DMS153 (cell line): ENCODE results near the gene ZNF407.

ENCODE experiments used
- DNase-seq: peaks from one replicate; lab custom pipeline; 2025; lab: John Stamatoyannopoulos, UW

The ZNF407 gene

DNA sequence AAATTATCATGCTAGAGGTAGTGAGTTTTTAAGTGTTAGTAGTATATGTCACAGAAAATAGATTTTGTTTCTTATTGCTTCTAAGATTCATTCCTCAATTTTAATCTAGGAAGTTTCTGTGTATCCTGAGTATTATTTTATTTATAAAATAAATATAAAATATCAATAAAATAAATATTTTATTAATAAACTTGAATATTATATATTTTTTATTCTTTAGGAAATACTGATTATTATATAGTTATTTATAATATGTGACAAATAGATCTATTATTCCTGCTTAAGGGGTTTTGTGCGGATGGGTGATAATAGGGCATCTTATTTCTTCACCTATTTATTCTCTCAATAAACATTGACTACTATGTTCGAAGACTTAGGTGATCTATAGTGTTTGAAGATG lies 191.0 kb downstream of the ZNF407 start:
- no peak for DNase-seq

DNA sequence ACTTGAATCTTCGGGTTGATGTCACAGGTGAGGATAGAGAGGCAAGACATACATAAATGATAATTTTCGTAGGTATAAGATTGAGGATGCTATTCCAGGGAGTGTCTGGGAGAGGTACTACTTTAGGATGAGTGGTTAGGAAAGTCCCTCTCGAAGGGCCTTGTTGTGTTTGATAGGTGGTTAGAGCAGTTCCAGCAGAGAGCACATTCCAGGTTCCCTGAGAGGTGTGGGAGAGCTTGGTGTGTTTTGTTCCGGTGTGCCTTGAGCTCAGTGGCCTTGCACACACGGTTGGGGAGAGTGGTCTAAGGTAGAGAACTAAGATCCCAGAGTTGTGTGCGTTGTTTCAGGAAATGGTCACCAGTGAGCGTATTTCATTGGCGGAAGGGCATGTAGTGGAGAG lies 191.4 kb downstream of the ZNF407 start:
- no peak for DNase-seq

DNA sequence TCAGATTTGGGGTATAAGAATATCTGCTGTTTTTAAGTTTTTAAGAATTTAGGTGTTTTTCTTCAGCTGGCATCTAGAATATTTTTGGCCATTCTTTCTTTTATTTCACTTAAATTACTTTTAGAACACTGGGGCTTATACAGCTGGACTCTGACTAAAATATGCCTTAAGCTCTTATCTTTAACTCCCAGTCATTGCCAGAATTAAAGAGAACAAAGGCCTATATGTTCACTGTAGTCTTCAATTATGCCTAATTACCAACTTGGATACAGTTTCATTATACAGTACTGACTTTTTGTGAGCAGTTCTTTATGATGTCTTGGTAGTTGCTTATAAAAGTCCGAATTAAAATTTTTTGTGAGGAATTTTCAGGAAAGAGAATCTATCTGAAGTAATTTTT lies 192.8 kb downstream of the ZNF407 start:
- no peak for DNase-seq

DNA sequence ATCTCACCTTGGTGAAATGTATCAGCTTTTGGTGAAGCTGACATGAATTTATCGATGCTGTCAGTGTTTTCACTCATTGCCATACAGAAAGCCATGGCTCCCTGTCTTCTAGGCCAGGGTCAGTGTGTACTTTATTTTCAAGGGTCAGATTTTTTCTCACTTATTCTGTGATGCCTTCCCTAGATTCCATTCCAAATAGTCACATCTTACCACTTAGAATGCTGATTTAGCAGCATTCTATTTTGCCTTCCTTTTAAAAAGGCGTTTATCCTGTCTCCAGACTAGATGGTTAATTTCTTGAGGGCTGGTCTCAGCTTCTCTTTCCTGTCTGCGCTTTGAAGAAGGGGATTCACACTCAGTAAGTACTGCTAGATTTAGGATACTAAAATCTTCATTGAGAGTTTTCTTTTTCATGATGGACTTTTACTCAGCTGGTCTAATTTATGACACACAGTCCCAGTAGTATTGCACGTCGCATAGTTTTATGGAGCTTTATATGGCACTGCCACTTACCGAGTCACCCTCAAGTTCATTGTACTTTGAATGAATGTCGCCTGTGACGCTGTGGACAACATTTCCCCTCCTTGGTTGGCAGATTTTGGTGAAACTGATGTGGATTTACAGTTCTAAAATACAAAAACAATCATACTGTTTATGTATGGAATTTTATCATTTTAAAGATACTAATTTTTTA lies 194.0 kb downstream of the ZNF407 start:
- no peak for DNase-seq

DNA sequence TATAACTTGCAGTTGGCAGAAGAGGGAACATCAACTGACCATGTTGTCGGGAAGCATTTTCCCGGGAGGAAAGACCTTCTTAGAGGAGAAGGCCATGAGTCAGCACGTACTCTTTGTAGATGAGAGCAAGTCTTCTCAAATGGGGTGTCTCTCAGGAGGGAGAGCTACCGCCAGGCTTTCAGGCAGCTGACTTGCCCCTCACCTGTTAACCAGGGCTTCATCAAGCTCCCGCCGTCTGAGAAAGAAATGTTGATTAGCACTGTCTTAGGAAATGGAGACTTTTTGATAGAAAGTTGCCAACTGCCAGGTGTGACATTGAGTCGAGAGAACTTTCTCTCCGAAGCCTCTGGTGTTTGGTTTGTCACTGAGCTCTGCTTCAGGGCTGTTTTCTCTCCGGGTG lies 196.1 kb downstream of the ZNF407 start:
- no peak for DNase-seq

DNA sequence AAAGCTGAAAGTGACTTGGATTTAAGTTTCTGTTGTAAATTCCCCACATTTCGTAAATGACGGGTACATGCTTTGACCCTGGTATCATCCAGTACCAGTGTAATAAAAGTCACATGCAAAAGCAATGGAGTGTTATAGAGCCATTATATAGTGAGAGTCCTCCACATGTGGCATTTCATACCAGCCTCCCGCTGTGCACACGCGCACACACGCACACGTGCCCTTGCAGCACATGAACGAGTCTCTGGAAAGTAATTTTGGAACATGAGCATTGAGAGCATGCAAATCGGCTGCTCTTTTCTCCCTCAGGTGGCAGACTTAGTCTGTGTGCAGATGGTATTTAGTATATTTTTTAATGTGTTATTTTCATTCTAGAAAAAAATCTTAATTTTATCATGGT lies 198.1 kb downstream of the ZNF407 start:
- no peak for DNase-seq

DNA sequence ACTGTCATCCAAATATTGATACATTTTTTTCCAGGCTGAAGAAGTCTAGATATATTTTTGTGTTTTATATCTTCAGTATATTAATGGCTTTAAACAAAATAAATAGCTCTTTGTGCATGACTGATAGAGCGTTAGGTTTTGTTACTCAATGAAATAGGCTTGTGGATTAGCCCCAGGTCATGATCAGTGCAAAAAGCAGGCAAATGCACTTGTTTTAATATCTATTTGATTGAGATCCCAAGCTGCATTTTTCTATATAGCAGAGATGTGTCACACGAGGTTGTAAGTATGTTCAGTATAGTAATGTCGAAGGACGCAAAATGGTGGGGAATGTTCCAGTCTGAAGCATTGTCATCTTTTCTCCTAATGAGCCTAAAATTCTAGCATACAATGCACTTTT lies 198.5 kb downstream of the ZNF407 start:
- DNase-seq: no peak

DNA sequence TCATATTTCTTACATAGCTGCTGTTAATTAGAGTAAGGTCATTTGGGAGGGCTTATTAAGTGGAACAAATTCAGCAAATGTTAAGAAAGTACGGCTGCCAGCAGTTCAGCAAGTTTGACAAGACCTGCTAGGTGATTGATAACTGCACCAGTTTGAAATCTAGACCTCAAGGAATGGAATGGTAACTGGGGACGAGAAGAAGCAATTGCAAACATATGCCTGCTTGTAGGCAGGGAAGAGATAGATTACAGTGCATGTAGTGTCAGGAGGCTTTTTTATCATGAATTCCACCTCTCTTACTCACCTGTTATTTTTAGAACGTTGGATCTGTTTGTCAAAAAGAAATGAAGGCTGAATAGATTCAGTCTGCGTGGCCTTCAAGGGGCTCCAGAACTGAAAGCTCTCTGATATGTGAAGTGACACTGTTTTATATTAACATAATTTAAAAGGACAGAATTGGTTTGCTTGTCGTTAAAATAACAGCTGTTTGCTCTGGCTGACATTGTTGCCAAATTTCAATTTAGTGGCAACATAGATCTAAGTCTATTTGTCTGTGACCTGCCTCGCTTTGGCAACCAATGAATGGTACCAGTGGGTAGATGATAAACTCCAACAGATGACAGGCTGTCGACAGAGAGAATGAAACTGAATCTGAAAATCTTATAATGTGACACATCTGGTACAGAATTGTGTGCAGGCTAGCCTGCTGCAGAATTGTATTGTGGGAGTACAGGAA lies 199.3 kb downstream of the ZNF407 start:
- DNase-seq: no peak

DNA sequence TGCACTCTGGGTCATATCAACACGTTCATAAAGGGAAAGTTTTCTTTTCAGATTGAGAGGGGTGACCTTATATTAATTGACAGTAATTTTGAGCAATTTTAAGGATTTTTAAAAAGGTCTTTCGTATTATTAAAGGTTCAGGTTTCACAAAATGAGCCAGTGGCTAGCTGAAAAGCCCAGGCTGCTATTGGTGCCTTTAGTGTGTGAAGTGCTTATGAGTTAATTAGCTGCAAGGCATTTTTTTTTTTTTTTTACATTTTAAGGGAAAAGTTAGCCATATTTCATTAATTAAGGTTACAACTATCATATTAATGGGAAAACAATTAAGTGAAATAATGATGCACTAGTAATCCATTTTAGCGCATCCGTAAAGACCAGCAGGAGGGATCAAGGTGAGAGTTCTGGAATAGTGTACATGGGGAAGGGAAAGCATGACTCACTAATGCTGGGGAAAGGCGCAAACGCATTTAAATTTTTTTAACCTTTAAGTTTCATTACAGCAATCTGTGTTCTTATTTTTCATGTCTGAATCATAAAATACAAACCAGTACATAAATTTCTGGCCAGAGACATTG lies 200.0 kb downstream of the ZNF407 start:
- no peak for DNase-seq

DNA sequence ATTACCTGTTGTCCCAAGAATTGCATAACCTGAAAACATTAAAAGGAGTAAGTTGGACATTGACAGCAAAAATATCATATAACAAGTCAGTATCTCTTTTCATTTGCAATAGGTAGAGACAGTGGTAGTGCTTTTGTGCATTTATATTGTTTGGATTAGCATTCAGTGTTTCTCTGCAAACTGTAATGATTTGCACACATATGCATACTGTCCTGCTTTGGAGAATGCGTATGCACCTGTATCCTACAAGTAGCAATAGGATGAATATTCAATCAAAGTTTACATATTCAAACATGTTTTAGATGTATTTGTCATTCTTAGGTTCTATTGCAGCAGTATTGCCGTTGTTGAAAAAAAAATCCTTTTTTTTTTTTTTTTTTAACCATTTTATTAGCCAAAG lies 201.9 kb downstream of the ZNF407 start:
- DNase-seq: no peak

DNA sequence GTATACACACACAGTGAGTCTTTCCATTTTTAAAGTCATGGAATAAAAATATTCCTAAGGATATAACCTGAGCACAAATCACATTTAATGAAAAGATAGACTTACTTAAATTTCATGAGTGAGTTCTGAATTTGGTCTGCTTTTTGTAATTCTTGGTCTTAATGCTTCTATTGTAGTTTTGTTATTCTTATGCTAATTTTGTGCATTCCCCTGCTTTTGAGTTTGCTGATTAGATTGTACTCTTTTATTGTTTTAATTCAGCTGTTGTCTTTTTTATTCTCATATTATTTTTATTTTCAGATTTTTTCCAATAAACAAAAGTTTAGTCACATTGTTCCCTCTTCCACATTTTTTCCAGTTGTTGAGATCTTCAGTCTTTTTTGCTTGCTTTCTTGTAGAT lies 202.4 kb downstream of the ZNF407 start:
- DNase-seq: no peak

DNA sequence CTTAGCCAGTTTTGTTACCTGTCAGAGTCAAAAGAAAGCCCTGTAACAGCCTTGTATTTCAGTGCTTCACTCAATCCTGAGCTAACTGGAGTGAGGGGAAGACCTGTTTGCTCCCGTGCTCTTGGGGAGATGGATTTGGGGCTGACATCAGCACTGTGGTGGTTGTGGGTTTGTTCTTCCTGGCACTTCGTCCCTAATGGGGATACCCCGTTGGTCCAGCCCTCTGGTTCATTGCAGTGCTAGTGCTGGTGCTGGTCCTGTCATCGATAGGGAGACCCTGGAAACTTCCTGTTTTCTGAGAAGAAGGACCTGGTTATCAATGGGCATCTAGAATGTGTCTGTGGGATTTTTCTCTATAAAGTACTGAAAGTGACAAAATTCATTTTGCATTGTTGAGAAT lies 205.4 kb downstream of the ZNF407 start:
- no peak for DNase-seq

DNA sequence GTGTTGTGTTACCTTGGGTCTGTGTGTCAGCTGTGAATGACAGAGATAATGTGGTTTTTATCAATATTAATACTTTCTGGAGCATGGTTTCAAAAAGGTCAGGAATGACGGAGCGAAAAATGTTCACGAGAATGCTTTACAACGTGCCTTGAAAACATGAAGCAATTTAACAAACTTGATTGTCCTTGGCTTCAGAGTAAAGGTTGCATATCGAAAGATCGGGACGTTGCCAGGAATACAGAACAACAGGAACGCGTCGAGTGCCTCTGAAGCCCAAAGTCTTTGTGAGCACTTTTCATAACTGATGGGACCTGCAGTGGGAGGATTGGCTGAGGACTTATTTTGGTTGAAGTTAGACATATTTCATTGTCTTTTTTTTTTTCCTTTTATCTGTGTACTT lies 206.1 kb downstream of the ZNF407 start:
- DNase-seq: no peak

DNA sequence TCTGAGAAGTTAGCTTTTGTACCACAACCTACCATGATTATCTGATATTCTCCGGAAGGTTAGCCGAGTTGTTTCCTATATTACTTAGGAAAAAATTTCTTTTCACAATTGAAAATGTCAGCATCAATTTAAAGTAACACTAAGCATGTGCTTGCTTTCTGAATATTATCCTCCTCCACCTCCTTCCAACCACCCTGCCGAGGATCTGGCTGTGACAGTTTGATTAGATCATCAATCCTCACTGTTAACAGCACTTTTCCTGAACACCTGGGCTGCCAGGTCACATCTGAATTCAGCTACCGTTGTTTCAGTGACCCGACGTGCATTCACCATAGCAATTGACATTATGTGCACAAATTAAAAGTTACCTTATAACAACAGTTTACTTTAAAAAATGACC lies 207.0 kb downstream of the ZNF407 start:
- peak; percentile 33 for DNase-seq

DNA sequence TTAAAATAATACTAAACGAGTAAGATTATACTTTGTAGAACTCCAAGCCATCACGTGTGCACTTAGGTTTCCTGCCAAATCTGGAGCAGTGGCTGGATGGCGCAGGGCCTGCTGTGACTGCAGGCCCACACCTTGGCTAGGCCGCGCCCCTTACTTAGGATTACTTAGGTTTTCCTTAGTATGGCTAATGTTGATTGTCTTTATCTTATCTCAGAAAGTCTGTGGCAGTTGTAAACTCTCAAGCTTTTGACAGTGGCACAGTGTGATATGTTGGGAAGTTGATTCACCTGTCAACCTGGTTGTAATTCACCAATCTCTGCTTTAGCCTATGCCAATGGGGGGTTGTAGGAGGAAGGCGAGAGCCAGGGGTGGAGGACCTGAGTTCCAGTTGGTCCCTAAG lies 208.4 kb downstream of the ZNF407 start:
- no peak for DNase-seq

DNA sequence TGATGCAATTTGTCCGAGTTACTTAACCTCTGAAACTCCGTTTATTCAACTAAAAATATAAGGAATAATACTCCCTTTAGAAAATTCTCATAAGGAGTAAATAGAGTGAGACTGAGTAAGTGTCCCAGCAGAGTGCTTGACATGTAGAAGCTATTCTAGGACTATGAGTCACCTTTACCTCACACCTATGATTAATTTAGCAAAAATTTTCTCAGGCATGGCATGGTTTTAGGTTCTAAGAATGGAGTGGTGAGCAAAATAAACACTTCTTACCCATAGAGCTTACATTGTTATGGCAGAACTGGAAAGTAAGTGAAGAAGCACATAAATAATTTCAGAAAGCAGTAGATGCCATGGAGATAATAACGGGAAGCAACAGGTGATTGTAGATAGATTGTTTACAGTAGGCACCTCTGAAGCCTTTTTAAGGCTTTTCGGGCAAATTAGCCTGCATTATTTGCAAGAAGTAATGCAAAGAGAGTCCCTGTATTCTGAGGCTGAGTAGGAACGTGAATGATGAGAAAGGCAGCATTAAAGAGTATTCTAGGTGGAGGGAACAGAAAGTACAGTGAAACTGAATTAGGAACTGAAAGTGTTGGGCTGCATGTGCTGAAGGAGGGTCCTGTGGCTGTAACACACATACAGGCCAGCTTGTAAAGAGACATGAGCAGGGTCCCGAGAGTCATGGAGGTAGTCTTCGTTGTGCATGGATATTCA lies 209.2 kb downstream of the ZNF407 start:
- DNase-seq: peak; percentile 20

DNA sequence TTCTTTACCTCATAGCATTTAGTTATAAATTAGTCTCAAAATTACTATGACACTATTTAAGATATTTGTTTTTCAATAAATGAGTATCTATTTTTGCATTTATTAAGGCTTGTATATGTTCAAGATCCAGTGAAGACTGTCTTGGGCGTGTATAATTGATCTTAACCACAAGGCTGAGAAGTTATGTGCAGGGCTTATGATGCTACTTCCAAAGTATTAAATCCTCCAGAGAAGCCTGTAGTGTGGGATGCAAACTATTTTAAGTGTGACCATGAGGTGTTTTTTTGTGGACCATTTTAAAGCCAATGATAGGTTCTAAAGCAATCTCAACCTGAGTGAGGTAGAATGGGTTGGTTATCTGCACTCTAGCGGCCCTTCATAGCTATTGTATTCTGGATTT lies 219.9 kb downstream of the ZNF407 start:
- DNase-seq: no peak

DNA sequence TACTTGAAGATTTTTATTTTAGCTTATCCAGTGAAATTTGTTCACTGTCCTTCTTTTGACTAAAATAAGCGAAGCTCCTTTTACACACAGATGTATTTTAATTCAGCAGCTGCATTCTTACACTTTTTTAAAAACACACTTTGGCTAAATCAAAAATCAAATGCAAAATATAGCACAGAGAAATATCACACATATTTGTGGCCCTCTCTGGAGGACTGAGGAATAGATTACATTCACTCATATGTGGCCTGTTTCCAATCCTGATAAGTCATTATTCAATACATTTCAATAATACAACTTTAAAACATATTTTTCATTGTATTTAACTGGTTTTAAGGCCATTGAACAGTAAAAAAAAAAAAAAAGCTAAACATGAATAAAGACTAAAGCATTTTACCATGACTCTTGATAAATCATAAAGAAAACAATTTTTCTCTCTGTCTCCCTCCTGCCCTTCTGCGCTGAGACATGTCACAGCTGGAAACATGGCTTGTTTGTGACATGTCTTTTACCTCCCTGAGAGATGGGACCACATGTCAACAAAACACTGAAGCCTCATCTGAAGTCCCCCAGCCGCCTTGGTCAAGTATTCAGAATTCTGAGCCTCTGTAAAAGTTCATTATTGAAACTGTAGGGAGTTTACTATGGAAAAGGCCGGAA lies 221.0 kb downstream of the ZNF407 start:
- DNase-seq: no peak

DNA sequence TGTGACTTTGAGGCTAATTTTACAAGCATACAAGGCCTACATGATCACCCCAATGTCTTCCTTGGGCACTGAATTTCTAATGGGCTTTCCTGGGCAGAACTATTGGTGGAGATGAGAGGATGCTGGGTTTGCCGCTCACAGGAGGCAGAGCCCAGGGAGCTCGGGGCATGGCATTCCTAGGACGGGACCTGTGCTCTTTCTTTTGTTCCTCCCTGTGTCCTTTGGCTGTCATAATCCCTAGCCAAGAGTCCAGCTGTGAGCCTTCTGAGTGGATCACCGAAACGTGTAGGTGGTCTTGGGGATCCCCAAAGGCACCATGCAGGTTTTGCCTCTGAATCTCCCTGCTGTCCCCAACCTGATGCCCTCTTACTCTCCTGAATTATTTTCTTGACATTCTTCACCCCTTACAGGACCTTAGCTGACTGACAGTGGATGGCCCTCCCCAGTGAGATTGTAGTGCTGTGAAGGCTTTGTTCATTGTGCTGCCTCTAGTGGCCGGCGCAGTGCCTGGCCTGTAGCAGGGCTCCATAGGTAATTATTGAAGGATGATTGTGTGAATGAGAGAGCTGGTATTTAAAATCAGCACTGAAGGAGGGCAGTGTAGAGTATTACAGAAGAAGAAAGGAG lies 221.9 kb downstream of the ZNF407 start:
- no peak for DNase-seq

DNA sequence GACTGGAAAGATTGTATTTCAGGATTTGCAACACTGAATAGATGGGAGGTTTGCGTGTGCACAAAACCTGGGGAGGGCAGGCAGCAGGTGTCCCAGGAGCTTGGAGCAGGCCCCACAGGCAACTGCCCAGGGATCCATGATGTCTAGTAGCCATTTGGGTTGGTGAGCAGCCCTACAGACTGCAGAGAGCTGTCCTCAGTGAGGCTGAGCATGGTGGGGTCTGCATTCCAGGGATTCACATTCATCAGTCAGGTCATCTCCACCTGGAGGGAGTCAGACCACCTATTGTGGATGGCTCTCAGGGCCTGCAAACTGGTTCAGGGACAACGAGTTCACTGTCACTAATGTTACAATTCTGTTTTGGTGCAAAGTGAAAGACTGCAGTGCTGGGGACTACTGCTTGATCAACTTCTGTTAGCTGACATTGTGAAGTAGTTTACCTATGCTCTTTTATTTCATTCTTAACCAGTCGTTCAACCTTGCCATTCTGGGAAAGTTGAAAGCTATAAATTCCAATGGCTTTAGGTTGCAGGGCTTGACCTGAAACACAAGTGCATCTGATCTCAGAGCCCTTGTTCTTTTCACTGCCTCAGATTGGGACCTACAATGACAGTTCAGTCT lies 222.6 kb downstream of the ZNF407 start:
- DNase-seq: no peak

DNA sequence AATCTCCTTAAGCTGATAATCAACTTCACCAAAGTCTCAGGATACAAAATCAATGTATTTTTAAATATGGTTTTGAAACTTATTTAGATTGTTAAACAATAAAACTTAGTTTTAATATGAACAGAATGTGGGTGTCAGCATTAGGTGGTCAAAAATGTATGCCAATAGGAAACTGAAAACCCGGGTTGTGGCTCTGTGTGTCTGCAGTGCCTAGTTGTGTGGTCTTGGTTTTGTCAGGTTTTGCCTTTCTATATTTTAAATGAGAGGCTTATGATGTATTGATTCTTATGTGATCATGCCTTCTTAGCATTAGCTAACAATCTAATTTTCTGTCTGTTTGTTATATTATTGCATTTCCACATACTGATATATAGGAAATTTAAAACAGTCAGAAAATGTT lies 227.8 kb downstream of the ZNF407 start:
- no peak for DNase-seq
